ENCODE data around the gene MYCBP.

GRCh38 chr1:38918568-38918967, 45.4 kb upstream of the MYCBP start:
- TF ChIP-seq CTCF (IDR thresholded peaks at IDR 0.05), result no peak
- TF ChIP-seq POLR2A (IDR thresholded peaks at IDR 0.05), result no peak

Data from body of pancreas (tissue), 4 donors.